Inferior parietal cortex (tissue), 1 donor: Measurements from ENCODE around the gene TLE3.
A peak's percentile ranks its signal among the peaks of the same experiment; 100 is the strongest.

Experiments
- DNase-seq: peaks from one replicate; pipeline ENCODE4 v3.0.0-alpha.2; 2016; ENCODE audit errors: extremely low spot score

Gene TLE3

DNA sequence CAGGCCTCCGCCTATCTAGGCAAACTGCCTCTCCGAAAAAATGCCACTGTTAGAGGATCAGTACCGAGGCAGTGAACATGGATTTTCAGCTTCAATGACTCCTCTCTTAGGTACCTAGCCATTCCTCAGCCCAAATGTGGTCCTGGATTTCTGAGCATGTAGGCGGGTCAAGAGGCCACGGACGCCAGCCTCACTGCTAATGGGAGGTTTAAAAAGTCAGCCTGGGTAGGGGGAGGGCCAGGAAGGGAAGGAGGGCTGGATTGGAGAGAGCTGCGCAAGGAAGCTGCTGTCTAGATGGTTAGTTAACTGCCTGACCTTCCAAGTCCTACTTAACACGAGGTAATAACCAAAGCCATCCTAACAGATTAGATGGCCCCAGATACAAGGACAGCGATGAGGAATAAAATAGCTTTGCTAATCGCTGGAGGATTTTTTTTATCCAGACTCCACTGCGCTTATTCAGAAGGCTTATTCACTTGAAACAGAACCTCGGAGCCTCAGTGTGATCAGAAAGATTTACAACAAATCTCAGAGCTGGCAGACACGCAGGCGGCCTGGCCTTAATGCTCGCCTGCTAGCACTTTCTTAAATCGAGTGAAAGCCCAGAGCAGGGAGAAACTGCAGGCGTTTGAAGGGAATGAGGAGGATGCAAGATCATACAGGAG, 34.3 kb downstream of the TLE3 start:
- no peak for DNase-seq

DNA sequence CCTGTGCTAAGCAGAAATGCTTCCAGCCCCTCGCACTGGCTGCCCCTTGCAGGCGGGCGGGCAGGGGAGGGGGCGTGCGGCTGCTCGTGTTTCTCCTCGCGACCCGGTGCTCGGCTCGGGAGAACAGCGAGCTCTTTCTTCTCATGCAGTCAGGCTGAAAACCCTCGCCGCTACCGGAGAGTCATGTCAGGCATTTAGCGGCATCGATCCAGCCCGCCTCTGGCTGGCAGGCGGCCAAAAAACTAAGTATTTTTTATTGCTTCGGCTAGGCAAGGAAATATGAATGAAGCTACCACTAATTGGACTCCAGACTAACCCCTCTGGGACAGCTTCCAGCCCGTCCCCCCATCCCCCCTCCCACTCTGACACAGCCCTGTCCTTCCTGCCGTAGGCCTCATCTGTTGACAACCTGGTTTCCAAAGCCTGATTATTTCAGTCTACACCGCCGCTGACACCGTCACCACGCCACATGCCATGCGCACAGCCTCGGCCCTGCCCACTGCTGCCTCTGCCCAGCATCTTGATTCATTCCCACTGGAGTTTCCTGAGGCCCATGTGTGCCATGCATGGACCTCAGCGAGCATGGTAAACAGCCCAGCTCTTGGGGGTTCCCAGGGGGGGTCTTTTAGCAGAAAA, 35.3 kb downstream of the TLE3 start:
- peak; percentile 57 for DNase-seq

DNA sequence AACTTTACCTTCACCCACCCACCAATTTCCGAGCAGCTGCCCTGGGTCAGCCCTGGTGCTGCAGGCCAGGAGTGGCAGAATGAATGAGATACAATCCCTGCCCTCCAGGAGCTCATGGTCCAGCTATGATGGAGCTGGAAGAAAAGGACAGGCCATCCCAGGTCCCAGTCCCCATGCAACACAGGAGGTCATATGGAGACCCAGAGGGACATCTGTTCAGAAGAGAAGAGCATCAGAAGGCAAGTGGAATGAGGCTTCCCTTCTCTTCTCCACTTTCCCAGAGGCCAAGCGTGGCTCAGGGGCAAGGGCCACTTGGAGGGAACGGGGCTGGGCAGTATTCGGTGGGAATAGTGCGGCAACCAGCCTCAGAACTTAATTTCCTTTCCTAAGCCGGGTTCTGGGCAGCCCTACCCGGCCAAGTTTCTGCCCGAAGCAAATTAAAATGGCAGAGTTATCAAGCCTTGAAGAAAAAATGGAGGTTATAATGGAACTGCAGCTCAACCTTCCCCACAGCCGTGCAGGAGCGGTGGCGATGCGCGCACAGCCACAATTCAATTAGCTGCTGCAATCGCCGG, 35.9 kb downstream of the TLE3 start:
- no peak for DNase-seq

DNA sequence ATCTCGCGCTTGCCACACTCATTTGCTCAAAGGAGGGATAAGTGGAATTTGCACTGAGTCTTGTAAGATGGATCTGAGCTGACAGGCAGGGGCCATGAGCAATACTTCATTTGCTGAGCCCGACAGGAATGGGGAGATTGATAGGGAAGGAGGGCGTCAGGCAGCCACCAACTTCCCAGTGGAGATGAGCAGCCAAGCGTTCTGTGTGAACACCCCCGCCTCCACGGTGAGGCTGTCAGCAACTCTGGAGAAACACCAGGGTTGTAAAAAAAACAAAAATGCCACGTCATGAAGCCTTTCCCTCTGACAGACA, 36.8 kb downstream of the TLE3 start:
- peak; percentile 29 for DNase-seq

DNA sequence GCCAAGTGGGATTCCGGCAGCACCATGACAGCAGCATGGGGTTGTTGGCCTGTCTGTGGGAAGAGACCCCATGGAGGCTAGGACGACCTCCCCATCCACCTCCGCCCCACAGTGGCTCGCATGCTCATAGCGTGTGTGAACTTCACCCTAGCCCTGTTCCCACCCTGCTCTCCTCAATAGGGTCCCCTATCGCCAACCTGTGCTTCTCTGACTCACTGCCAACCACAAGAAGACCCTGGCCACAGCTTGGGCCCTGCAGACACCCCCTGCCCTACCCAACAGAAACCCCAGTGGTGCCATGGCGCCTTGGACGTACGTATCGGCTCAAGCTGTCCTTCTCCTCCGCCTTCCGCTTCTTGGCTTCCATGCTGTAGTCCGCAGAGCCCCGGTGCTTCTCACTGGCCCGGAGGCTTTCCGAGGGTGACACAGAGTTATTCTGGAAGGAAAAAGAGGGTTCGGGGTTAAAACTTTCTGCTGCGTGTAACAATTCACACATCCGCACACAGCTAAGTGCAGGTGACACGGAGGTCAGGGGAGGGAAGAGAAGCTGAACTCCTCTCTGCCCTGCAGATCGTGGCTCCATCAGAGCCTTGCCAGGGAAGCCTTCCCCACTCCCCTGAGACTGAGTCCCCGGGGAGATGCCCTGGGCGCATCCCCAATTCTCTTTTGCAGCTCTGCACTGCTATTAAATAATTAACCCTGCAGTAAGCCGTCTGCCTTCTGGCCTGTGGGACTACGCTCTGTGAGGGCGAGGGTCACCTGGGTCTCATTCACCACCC, 37.3 kb downstream of the TLE3 start:
- no peak for DNase-seq

GRCh38 chr15:70059476-70060213, 38.1 kb downstream of the TLE3 start:
- DNase-seq, result no peak

GRCh38 chr15:70058642-70059360, 38.9 kb downstream of the TLE3 start:
- DNase-seq, result no peak

- DNase-seq, result no peak
Measured at GRCh38 chr15:70057931-70058641, 39.6 kb downstream of the TLE3 start.

- no peak for DNase-seq
Measured at GRCh38 chr15:70056091-70056680, 41.5 kb downstream of the TLE3 start.

- no peak for DNase-seq
Measured at GRCh38 chr15:70055601-70056051, 42.1 kb downstream of the TLE3 start.

DNA sequence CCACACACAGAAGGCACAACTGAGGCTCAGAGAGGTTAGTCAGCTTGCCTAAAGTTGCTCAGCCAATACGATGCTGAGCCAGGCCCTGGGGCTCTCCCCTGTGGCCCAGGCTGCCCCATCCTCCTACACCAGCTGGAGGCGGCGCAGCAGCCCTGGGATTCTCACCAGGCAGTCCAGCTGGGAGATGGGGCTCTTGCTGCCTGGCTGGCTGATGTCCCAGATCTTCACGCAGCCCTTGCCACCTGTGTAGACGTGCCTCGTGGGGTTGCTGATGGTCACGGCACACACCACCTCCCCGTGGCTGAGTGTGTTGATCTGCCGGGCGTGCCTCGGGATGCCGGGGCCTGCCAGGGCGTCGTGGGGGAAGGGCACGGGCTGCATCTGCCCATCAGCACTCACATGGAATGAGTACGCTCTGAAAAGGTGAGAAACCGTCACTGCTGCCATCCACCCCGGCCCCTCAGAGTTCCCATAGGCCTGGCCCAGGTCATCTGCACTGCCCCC, 42.8 kb downstream of the TLE3 start:
- DNase-seq, result no peak

DNA sequence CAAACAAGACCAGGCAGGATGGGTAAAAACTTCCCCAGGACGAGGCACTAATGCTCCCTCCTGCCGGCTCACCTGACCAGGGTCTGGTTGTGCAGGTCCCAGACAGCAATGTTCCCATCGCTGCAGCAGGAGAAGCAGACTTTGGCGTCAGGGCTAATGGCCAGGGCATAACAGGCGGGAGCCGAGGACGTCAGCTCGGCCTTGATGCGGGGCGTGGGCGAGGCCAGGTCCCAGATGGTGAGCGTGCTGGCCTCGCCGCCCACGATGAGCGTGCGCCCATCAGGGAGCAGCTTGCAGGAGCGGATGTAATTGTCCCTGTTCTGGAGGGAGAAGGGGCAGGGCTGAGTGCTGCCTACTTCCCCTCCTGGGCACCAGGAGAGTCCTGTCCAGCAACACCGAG, 43.4 kb downstream of the TLE3 start:
- DNase-seq, result no peak

GRCh38 chr15:70053716-70054229, 43.9 kb downstream of the TLE3 start:
- no peak for DNase-seq

DNA sequence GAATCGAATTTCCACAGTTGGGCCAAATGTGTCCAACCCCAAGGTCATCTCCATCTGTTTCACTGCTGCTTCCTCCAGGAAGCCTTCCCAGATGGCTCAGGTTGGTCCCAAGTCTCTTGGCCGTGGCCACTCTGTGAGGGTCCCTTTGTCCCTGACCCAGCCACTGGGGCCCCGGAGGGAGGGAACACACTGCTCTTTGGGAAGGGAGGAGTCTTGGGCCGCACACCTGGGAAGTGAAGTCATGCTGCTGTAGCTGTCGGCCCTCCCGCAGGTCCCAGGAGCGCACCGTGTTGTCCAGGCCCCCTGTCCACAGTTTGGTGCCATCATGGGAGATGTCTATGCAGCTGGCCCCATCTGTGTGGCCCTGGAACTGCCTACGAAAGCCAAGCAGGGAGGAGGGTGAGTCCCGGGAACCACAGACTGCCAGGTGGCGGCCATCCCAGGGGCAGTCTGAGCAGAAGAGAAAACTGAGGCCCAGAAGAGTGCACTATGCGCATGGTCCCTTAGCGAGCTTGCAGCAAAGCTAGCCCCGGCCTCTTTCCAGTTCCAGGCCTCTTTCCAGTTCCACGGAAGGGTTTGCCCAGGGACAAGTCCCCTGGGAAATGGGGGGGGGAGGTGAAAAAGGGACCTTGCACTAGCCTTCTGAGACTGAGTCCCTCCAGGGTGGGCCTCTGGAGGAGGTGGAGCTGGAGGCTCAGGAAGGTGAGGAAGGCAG, 44.6 kb downstream of the TLE3 start:
- no peak for DNase-seq

GRCh38 chr15:70051948-70052633, 45.6 kb downstream of the TLE3 start:
- no peak for DNase-seq

- DNase-seq, result no peak
Measured at GRCh38 chr15:70050970-70051369, 46.7 kb downstream of the TLE3 start.

GRCh38 chr15:70050441-70050840, 47.3 kb downstream of the TLE3 start:
- DNase-seq, result no peak

- no peak for DNase-seq
Measured at GRCh38 chr15:70049701-70050301, 47.9 kb downstream of the TLE3 start.
